GM12878 (cell line): ENCODE measurements around the gene AP3D1. TPM values are rescaled to one million over a fixed set of nuclear protein-coding genes. Genes with fewer than 3 reads are reported as not detected.
A peak's percentile ranks its signal among the peaks of the same experiment; 100 is the strongest.

Experiments
- CBFB ChIP-seq: IDR thresholded peaks from 2 replicates; pipeline ENCODE4 v1.6.1; 2016; ENCODE audit warnings: antibody characterized with exemption, low read depth
- CHD4 ChIP-seq: fragments of 200-600 bp; sonication (generic); IDR thresholded peaks from 2 replicates; pipeline ENCODE4 v1.6.1; 2016; ENCODE audit warnings: mild to moderate bottlenecking
- E2F4 ChIP-seq: IDR thresholded peaks from 2 replicates; pipeline ENCODE4 v1.6.1; 2012; ENCODE audit warnings: low read depth, low read length, improper control_type of control experiment
- EED ChIP-seq: sonication (generic); IDR thresholded peaks from 2 replicates; pipeline ENCODE4 v1.6.1; 2016; ENCODE audit warnings: antibody characterized with exemption, low read depth
- ESRRA ChIP-seq: IDR thresholded peaks from 2 replicates; pipeline ENCODE4 v1.6.1; 2012; ENCODE audit warnings: mild to moderate bottlenecking, low read length, improper control_type of control experiment
- FOXK2 ChIP-seq: fragments of 450-650 bp; IDR thresholded peaks from 2 replicates; pipeline ENCODE4 v1.6.1; 2017; ENCODE audit warnings: mild to moderate bottlenecking, moderate library complexity
- HDAC6 ChIP-seq: fragments of 200-600 bp; sonication (generic); IDR thresholded peaks from one replicate; pipeline ENCODE4 v1.8.0; 2017; ENCODE audit warnings: antibody characterized with exemption; ENCODE audit not compliant: unreplicated experiment
- IRF4 ChIP-seq: IDR thresholded peaks from 2 replicates; pipeline ENCODE4 v1.6.1; 2011; ENCODE audit warnings: low read depth, low read length
- MTA3 ChIP-seq: IDR thresholded peaks from 2 replicates; pipeline ENCODE4 v1.6.1; 2012; ENCODE audit warnings: low read length, inconsistent platforms, borderline replicate concordance
- NKRF ChIP-seq: fragments of 450-650 bp; conservative IDR thresholded peaks from 2 replicates; pipeline ENCODE4 v1.6.1; 2017; ENCODE audit warnings: mild to moderate bottlenecking, moderate library complexity
- NRF1 ChIP-seq: conservative IDR thresholded peaks from 2 replicates; pipeline ENCODE4 v1.6.1; 2011; ENCODE audit warnings: mild to moderate bottlenecking, low read depth, low read length, improper control_type of control experiment
- PAX5 ChIP-seq: IDR thresholded peaks from 2 replicates; pipeline ENCODE4 v1.6.1; 2011; ENCODE audit warnings: low read depth, low read length, borderline replicate concordance
- POLR2A ChIP-seq: IDR thresholded peaks from 2 replicates; pipeline ENCODE4 v1.6.1; 2011; ENCODE audit warnings: low read depth, mild to moderate bottlenecking, low read length
- POU2F2 ChIP-seq: IDR thresholded peaks from 3 replicates; pipeline ENCODE4 v1.6.1; 2011; ENCODE audit warnings: low read depth, mild to moderate bottlenecking, low read length, borderline replicate concordance
- PRDM15 ChIP-seq: fragments of 450-650 bp; formaldehyde crosslinking; IDR thresholded peaks from 2 replicates; pipeline ENCODE4 v1.4.0; 2020; ENCODE audit warnings: mild to moderate bottlenecking, moderate library complexity
- SREBF2 ChIP-seq: IDR thresholded peaks from 2 replicates; pipeline ENCODE4 v1.6.1; 2012; ENCODE audit warnings: mild to moderate bottlenecking, low read length
- SRF ChIP-seq, 2 experiments: IDR thresholded peaks; 2 replicates each; pipeline ENCODE4 v1.6.1; 2011; ENCODE audit warnings: low read depth in 2 of 2, low read length in 2 of 2, mild to moderate bottlenecking in 1 of 2, moderate library complexity in 1 of 2
- STAT3 ChIP-seq: IDR thresholded peaks from 2 replicates; pipeline ENCODE4 v1.6.1; 2011; ENCODE audit warnings: low read depth, low read length, improper control_type of control experiment
- YY1 ChIP-seq: IDR thresholded peaks from 2 replicates; pipeline ENCODE4 v1.6.1; 2011; ENCODE audit warnings: low read depth, mild to moderate bottlenecking, low read length
- ZNF217 ChIP-seq: fragments of 450-650 bp; IDR thresholded peaks from 2 replicates; pipeline ENCODE4 v1.6.1; 2017; ENCODE audit warnings: antibody characterized with exemption, mild to moderate bottlenecking
- ZNF592 ChIP-seq: fragments of 450-650 bp; IDR thresholded peaks from 2 replicates; pipeline ENCODE4 v1.6.1; 2017; ENCODE audit warnings: mild to moderate bottlenecking, moderate library complexity
- polyA plus RNA-seq, 11 experiments: library from polyadenylated mRNA; depleted of rRNA in 4 of 11; unstranded in 6 of 11; stranded (reverse) in 5 of 11; fragments of >200 nt; fragmentation: Nextera tagmentation in 4 of 11; fragmentation: Illumina TruSeq in 1 of 11; extraction: Ambion mirVana in 4 of 11; extraction: Trizol in 1 of 11; gene quantifications; 1 replicate in 1 of 11; 2 replicates in 10 of 11; pipeline versions ENCODE4 v1.2.1 to v1.2.3, GENCODE V29; 2011 to 2016; ENCODE audit warnings: inconsistent platforms in 2 of 11, missing spikeins in 2 of 11, low read depth in 1 of 11
- total RNA-seq, 4 experiments: library from RNA; depleted of rRNA in 3 of 4; stranded (reverse); fragments of >200 nt in 3 of 4; fragmentation: Illumina TruSeq in 1 of 4; extraction: Trizol in 1 of 4; gene quantifications; 2 replicates each; pipeline versions ENCODE4 v1.2.1 to v1.2.3, GENCODE V29; 2013 to 2021

AP3D1 gene
- total and polyA plus RNA-seq, 10 of the 15 experiments (the other 5 are each of a cell fraction or from before 2014, with no cell fraction given), result 1.5 to 108 (median 59.1) TPM

- no peak; the same call in 1 of the 2 replicates for TF ChIP-seq ZNF592
- TF ChIP-seq IRF4, result no peak
- no peak; the same call in 1 of the 3 replicates for TF ChIP-seq POU2F2
- 0 out of 2 replicates have a peak, but pooled peaks have one; percentile 19 for TF ChIP-seq NKRF
- TF ChIP-seq MTA3, result no peak
- TF ChIP-seq HDAC6, result no peak
- TF ChIP-seq PRDM15, result no peak
- no peak for TF ChIP-seq E2F4
- TF ChIP-seq PAX5, result peak; percentile 56; the same call in 1 of the 2 replicates
- TF ChIP-seq STAT3, result no peak
- TF ChIP-seq POLR2A, result peak; percentile 62
- no peak for TF ChIP-seq SRF (IDR thresholded peaks at IDR 0.05; ENCODE audit: low read depth in 2 of 2, low read length in 2 of 2)
- no peak for TF ChIP-seq SREBF2
- no peak for TF ChIP-seq FOXK2
- TF ChIP-seq NRF1, result no peak
- TF ChIP-seq ESRRA, result no peak
- peak; percentile 75 for TF ChIP-seq EED
- peak; percentile 13; the same call in 1 of the 2 replicates for TF ChIP-seq ZNF217
- no peak for TF ChIP-seq CBFB
- TF ChIP-seq CHD4, result no peak
- TF ChIP-seq YY1, result peak; percentile 31; the same call in 1 of the 2 replicates
Observed at GRCh38 chr19:2087621-2088100, 63.7 kb downstream of the AP3D1 start (continued).
